Ureter (tissue), 1 donor: Measurements from ENCODE around the gene RALGAPA2. TPM values are rescaled to one million over a fixed set of nuclear protein-coding genes. Genes with fewer than 3 reads are reported as not detected.

ENCODE experiments used
- DNase-seq: peaks from one replicate; pipeline ENCODE4 v3.0.0-alpha.2; 2020; ENCODE audit warnings: low spot score
- total RNA-seq: library from RNA; stranded (reverse); gene quantifications from one replicate; pipeline ENCODE4 v1.2.4, GENCODE V29; 2023
- donor health status: DM: yes; HTN: yes; CAD: no.

RALGAPA2 gene
- total RNA-seq, 1 donor from 2014 or later: 107 TPM

DNA sequence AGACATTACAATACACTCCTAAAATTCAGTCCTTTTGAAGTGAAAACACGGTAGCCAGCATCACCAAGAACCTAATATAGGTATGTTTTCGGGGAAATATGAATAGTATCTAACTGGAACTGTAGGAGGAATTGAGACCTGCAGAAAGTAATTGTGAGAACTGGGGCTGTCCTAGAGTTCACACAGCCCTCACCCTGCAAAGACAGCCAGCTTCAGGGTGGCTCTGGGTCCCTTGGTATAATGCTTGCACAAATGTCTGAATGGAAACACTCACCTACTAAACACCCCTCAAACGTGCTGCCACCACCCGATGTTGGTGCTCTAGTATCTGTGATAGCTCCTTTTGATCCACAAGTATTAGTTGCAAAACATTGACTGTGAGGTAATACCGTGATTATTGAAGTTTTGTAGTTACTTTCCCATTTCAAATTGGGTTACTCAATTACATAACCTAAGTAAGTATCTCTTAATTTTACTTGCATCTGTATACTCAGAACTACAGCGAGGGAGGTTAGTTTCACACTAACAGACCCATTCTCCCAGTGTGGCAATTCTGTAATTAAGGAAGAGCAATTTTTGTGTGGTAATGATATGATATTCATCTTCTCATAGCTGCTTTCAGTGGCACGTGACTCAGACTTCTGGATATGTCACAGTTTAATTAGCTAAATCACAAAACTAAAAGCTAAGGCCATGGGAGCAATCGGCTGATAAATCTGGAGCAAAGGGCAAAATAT is 215.0 kb downstream of the RALGAPA2 start:
- DNase-seq: no peak

- DNase-seq: no peak
Measured at GRCh38 chr20:20495729-20496503, 216.5 kb downstream of the RALGAPA2 start.

DNA sequence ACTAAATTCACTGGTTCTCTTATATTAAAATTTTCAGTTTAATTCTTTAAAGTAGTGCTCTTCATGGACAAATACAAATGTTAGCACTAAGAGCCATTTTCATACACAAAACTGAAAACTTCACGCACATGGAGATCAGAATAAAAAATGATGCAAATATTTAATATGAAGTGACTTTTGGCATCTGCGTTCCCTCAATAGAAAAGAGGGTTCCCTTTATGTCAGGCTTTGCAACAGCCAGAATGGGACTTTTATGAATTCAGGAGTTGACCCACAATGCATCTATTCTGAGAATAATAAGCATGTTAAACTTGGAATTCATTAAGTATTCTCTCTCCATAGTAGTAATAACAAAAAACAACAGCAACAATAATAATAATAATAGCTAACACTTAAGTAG is 218.7 kb downstream of the RALGAPA2 start:
- no peak for DNase-seq

DNA sequence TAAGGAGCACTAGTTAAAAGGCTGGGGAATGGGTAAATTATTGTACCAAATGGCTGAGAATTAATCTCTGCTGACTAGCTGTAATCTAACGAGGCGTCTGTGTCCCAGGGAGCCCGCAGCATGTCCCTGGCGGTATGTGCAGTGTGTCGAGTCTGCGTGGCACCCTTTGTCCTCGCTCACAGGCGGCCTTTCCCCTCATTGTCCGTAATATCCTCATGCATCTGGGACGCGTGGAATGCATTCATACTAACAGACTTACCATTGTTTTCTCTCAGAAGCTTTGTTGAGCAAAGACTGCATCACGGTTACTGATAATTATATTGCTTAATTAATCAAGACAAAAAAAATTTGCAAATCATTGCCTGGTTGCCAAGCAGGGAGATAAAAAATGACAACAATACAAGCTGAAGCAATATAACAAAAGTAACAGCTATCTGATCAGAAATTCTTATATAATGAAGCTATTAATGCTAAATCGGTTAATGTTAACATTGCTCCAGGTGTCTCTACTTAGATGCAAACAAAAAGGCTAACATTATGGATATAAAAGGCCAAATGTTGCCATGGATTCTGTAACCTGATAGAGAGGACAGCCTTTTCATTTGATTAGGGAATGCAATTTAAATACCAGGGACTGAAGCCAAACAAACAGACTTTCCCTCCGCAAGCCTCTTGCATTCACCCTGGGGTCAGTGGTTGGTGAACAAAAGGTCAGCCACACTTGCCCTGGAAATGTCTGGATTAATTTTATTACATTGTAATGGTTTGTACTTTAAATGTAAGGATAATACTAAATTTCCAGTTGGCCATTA is 219.7 kb downstream of the RALGAPA2 start:
- DNase-seq: no peak

DNA sequence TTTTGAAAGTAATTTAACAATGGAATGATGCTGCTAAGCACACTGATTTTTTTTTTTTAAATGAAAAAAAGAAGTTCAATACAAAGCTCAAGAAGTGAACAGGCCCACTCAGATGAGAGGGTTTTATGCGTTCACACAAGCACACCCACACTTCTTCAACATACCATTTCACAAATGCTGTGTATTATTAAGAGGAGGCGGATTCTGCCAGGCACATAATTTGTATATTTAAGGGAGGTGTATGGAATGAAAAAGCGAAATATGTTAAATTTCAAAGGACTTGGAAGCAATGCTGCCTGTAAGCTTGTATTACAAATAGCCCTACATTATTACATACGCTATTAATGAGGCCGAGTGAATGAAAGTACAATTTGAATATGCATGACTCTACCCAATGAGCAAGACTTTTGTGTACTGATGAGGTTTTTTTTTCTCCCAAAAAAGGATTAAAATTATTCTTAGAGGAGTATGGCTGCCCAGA is 220.6 kb downstream of the RALGAPA2 start:
- no peak for DNase-seq

GRCh38 chr20:20491110-20491783 is 221.2 kb downstream of the RALGAPA2 start:
- DNase-seq: no peak

DNA sequence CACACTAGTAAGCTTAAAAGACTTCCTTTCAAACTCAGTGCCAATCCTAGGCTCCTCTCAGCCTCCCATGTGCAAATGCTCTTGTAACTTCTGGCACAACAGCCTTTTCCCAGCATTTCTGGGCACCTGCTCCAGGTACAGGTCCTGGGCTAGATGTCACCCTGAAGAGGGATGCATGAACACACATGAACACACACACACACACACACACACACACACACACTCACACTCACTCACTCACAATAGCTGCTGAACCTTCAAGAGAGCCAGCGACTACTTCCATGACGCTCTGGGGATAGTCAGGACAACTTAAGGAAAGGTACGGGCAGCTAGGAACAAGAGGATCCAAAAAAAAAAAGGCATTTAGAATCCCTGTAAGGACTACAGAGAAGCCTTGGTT is 221.8 kb downstream of the RALGAPA2 start:
- DNase-seq: no peak

- DNase-seq: no peak
Measured at GRCh38 chr20:20489648-20490341, 222.6 kb downstream of the RALGAPA2 start.

- DNase-seq: no peak
Measured at GRCh38 chr20:20489054-20489453, 223.4 kb downstream of the RALGAPA2 start.

- no peak for DNase-seq
Measured at GRCh38 chr20:20488388-20488787, 224.1 kb downstream of the RALGAPA2 start.

GRCh38 chr20:20487811-20488210 is 224.6 kb downstream of the RALGAPA2 start:
- DNase-seq: no peak

DNA sequence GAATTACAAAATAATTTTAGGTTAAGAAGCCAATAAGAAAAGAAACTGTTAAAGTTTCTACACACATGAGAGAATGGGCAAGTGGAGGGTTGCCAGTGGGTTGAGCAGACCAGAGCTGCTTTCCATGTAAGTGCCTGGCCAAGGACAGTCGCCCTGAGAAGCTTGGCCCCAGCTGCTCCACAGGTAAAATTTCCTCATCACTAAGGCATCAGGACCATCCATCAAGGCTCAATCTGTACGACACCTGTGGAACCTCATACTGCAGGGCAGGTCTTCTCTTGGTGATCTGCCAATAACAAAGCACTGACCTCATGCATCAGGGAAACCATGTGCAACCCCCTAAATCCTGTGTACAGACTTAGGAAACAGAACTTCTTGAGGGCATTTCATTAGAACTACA is 229.1 kb downstream of the RALGAPA2 start:
- no peak for DNase-seq

GRCh38 chr20:20482453-20482852 is 230.0 kb downstream of the RALGAPA2 start:
- no peak for DNase-seq

DNA sequence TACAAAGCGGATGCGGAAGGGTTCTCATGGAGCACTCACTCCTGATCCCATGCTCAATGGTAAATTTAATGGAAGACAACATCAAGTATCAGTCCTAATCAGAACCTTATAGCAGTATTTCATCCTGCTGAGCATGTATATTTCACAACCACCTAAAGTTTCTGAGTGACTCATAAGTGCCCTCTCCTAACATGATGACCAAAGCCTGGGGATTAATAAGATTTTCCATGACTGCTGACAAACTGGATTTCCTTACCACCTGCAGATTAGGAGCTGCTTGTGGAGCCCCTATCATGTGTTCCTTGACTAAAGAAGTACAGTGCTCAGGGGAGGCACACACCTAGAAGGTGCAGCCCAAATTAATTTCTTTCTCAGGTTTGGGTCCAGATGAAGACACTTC is 231.8 kb downstream of the RALGAPA2 start:
- no peak for DNase-seq

DNA sequence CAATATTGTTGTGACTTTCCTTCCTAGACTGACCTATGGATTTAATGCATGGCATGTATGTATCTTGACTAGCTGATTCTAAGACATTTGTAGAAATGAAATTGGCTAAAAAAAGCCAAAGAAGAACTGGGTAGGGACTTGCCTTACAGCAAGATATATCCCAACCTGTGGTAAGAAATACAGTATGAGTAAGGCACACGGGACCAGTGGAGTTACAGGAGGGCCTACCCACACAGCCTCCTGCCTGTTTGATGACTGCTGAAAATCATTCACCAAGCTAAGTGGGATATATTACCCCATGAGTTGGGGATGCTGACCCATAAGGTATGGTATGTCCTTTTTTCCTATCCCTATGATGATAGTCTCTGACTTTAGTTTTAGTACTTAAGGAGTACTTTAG is 232.3 kb downstream of the RALGAPA2 start:
- DNase-seq: no peak

- DNase-seq: no peak
Measured at GRCh38 chr20:20477444-20478041, 234.9 kb downstream of the RALGAPA2 start.

DNA sequence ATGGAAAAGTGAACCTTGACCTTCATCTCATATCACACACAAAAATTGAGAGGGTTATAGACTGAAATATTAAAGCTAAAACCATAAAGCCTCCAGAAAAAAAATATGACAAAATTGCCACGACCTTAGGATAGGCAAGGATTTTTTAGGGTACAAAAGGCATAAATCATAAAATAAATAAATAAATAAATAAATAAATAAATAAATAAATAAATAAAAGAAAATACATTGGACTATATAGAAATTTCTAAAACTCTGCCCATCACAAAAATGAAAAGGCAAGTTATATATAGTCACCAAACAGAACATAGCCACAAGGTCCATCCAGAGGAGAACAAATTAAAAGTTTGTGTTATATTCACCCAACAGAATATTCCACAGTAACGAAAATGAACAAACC is 235.9 kb downstream of the RALGAPA2 start:
- no peak for DNase-seq

GRCh38 chr20:20473657-20474056 is 238.8 kb downstream of the RALGAPA2 start:
- DNase-seq: no peak

DNA sequence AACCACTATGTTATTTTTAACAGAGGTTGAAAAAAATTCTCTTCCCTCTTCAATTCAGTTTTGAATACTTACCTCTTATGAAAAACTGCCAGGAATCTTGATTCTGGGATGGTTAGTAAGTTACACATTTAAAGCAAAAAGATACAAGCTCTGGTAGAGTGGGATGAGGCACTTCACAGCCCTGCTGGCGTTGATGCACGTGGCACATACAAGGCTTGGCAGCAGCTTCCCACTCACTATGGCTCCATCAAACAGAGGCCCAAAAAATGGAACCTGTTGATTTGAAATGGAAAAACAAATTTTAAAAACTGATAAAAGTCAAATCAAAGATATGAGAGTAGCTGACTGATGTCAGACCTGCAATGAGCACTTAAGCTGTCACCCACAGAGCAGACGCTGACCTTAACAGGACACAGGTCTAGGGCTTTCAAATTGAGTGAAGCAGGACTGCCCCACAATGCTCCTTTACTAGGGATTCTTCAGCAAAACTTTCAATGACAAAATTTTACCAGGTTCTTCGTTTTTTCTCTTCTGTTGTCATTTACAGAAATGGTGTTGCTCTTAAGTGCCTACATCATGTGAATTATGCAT is 239.7 kb downstream of the RALGAPA2 start:
- DNase-seq: no peak

- no peak for DNase-seq
Measured at GRCh38 chr20:20466341-20466879, 246.0 kb downstream of the RALGAPA2 start.
